ENCODE data around the gene COL24A1.

DNA sequence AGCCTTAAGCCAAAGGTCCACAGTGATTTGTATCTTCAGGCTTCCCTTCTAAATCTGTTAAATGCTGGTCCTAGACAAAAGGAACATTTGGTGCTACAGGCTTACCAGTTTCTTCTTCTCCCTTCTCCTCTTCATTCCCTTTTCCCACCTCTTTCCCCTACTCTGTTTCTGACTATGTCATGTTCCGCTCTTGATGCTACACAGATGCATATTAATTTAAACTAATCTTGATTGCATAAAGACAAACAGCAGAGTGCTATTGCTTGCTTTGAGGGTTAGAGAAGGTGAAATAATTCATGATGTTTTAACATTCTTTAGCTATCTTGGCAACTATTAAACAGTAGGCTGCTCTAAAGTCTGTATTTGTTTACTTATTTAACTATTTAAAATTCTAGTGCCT, 34.3 kb upstream of the COL24A1 start:
- TF ChIP-seq POLR2A (IDR thresholded peaks at IDR 0.05): no peak
- TF ChIP-seq, protein P1, sequence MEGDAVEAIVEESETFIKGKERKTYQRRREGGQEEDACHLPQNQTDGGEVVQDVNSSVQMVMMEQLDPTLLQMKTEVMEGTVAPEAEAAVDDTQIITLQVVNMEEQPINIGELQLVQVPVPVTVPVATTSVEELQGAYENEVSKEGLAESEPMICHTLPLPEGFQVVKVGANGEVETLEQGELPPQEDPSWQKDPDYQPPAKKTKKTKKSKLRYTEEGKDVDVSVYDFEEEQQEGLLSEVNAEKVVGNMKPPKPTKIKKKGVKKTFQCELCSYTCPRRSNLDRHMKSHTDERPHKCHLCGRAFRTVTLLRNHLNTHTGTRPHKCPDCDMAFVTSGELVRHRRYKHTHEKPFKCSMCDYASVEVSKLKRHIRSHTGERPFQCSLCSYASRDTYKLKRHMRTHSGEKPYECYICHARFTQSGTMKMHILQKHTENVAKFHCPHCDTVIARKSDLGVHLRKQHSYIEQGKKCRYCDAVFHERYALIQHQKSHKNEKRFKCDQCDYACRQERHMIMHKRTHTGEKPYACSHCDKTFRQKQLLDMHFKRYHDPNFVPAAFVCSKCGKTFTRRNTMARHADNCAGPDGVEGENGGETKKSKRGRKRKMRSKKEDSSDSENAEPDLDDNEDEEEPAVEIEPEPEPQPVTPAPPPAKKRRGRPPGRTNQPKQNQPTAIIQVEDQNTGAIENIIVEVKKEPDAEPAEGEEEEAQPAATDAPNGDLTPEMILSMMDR (IDR thresholded peaks at IDR 0.05): no peak

Data from breast epithelium (tissue), 3 donors.